Kidney epithelial cell (primary cell): Measurements from ENCODE around the gene PYGL. TPM values are rescaled to one million over a fixed set of nuclear protein-coding genes. Genes with fewer than 3 reads are reported as not detected.

ENCODE experiments used
- DNase-seq: peaks from one replicate; pipeline ENCODE4 v3.0.0-alpha.2; 2010; ENCODE audit warnings: low read depth
- H3K27me3 ChIP-seq: 2 replicates; pipeline ENCODE4 v1.6.0; 2011; ENCODE audit warnings: low read length; ENCODE audit not compliant: control insufficient read depth, insufficient read depth
- H3K36me3 ChIP-seq: 2 replicates; pipeline ENCODE4 v1.5.1; 2011; ENCODE audit warnings: low read length; ENCODE audit not compliant: control insufficient read depth, insufficient read depth
- H3K4me3 ChIP-seq: 2 replicates; pipeline ENCODE4 v1.5.1; 2011; ENCODE audit warnings: low read depth, mild to moderate bottlenecking, control low read depth, low read length
- CTCF ChIP-seq: IDR thresholded peaks from 2 replicates; pipeline ENCODE4 v1.5.1; 2011; ENCODE audit warnings: mild to moderate bottlenecking, moderate library complexity, low read length, control low read depth, inconsistent platforms; ENCODE audit not compliant: insufficient read depth, poor library complexity, severe bottlenecking
- total RNA-seq: library from RNA; depleted of rRNA; stranded (reverse); fragments of >200 nt; gene quantifications from 2 replicates; pipeline ENCODE4 v1.2.3, GENCODE V29; 2015

Gene PYGL
- total RNA-seq, 1 donor from 2014 or later, result 41.1 TPM

DNA sequence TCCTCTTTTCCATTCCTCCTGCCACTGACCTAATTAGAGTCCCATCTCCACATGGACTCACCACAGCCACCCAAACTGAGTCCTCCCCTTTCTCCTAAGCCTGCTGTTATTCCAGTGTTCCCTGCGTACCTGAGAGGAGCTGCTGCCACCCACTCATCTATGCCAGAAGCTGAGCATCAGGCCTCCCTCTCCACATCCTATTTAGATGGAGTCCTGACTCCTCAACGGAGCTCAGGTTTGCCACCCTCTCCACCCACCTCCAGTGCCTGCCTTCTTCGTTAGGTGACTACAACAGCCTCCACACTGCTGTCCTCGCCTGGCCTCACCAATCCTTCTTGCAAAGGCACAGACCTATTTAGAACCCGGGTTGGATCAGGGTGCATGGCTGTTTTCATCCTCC is 87.6 kb downstream of the PYGL start:
- DNase-seq, result no peak
- Histone ChIP-seq H3K27me3 (no peaks in the 10 kb centered on the region), H3K36me3 (no peaks in the 10 kb centered on the region), H3K4me3 (no peak overlapping the region)
- no peak for TF ChIP-seq CTCF

- Histone ChIP-seq H3K4me3 (no peak overlapping the region), H3K36me3 (no peaks in the 10 kb centered on the region), H3K27me3 (no peaks in the 10 kb centered on the region)
- no peak for DNase-seq
- no peak for TF ChIP-seq CTCF
Measured at GRCh38 chr14:50855558-50855957, 88.7 kb downstream of the PYGL start.

Other genes starting within 250 kb of the PYGL start
- 27.7 and 28.9 TPM in 2 replicates for gene NIN, start 113.3 kb downstream of the PYGL start, total RNA-seq
- not detected in 2 replicates for gene ABHD12B, start 72.4 kb downstream of the PYGL start, total RNA-seq
- 0.92 and 1.2 TPM in 2 replicates for gene TRIM9, start 150.6 kb upstream of the PYGL start, total RNA-seq